ENCODE data around the gene NCOA7.

GRCh38 chr6:125930765-125931418, 140.1 kb downstream of the NCOA7 start:
- TF ChIP-seq POLR2AphosphoS5 (IDR thresholded peaks at IDR 0.05; ENCODE audit: low read depth, low read length) (no peak), POLR2A (IDR thresholded peaks at IDR 0.05; ENCODE audit: low read depth, low read length) (no peak; the same call in 1 of the 2 replicates)

All from GM12891 (cell line).